ENCODE measurements around the gene UBA1. TPM values are rescaled to one million over a fixed set of nuclear protein-coding genes. Genes with fewer than 3 reads are reported as not detected.

Gene UBA1
- total and polyA plus RNA-seq, 10 of the 15 experiments (the other 5 are each of a cell fraction or from before 2014, with no cell fraction given), result 60.4 to 314 (median 216) TPM

DNA sequence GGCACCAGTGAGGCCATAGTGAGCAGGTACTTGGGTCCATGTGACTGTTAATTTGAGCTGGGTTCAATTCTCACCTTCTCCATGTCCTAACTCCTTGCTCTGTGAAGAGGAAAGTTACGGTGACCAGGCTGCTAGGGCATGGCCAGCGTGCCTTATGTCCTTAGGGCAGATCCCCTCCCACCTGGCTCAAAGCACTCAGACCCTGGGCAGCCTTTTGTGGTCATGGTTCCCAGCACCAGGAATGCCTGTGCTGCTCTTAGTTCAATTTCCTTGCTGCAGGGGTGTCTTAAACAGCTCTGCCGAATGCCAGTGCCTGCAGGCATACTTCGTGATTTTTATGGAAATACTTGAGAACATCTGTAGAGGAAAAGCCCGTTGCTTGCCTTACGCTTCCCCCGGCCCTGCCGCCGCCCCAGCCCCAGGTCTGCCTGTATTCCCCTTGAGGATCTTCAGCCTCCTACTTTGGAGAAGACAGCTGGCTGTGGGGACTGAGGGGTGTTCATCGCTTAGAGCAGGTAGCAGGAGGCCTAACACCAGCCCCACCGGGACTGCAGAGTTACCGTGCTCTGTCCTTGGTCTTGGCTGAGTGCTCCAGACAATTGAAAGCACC lies 21.8 kb downstream of the UBA1 start:
- Histone ChIP-seq H3K4me2 (ENCODE audit: control insufficient read depth, insufficient read depth) (no peak overlapping the region), H3K4me3 (no peak overlapping the region), H4K20me1 (ENCODE audit: control insufficient read depth, insufficient read depth) (peaks cover 6% of the 10 kb centered on the region), H2AFZ (ENCODE audit: control insufficient read depth, low read depth, low read length) (no peak overlapping the region), H3K79me2 (ENCODE audit: control insufficient read depth, insufficient read depth, low read length) (peaks cover 21% of the 10 kb centered on the region), H3K4me1 (ENCODE audit: control insufficient read depth, insufficient read depth, low read length) (peaks cover 8% of the 10 kb centered on the region; the same call in 1 of the 2 replicates), H3K9ac (ENCODE audit: control insufficient read depth, insufficient read depth, low read length) (no peak overlapping the region), H3K9me3 (replicated peaks; ENCODE audit: control insufficient read depth, insufficient read depth, low read length) (no peaks in the 10 kb centered on the region), H3K27ac (ENCODE audit: control insufficient read depth, insufficient read depth) (no peak overlapping the region), H3K36me3 (ENCODE audit: control insufficient read depth in 2 of 2, insufficient read depth in 2 of 2, low read length in 1 of 2) (peaks cover 29 to 34% of the 10 kb centered on the region in 2 experiments), H3K27me3 (replicated peaks in 1 of 2; ENCODE audit: control insufficient read depth in 2 of 2, insufficient read depth in 2 of 2, low read length in 1 of 2) (no peaks in the 10 kb centered on the region)
- CTCF ChIA-PET, result no interaction called here
- ATAC-seq (no peak), DNase-seq (ENCODE audit: low read depth, low spot score) (no peak), FAIRE-seq (no peak)
- in situ Hi-C loops (cut with MboI), result loop anchor here (10.0 to 25.0 kb wide), 2 partner anchors 429 to 1722 kb away; no protein-coding TSS in a partner anchor
- SMC1A ChIA-PET (ENCODE audit: uncharacterized antibody, unreplicated experiment), result interaction anchor here (0.6 kb wide), 1 partner anchor 20 kb away, joined by 3 read pairs; no protein-coding TSS in a partner anchor
- intact Hi-C loops (cut with micrococcal nuclease; ENCODE audit: unreplicated experiment), result no loop called here
- RAD21 ChIA-PET (ENCODE audit: unreplicated experiment), result no interaction called here
- WGBS (ENCODE audit: insufficient coverage, insufficient replicate concordance, low lambda C conversion rate, missing lambda C conversion rate), result 90% methylated on average over 12 of the region's 12 CpGs
- POLR2A ChIA-PET, result no interaction called here
- no TSS peak for BruUV-seq (replicated peaks)
- TF ChIP-seq EP300 (IDR thresholded peaks at IDR 0.05; ENCODE audit: borderline replicate concordance in 1 of 2, control insufficient read depth in 1 of 2, low read depth in 2 of 2, low read length in 2 of 2) (no peak), ZNF274 (IDR thresholded peaks at IDR 0.05; ENCODE audit: insufficient read depth, insufficient read length) (no peak), BRCA1 (IDR thresholded peaks at IDR 0.05; ENCODE audit: low read depth, low read length) (no peak), GATAD2B (conservative IDR thresholded peaks at IDR 0.05; ENCODE audit: low read depth) (no peak), RBBP5 (conservative IDR thresholded peaks at IDR 0.05) (no peak), TARDBP (IDR thresholded peaks at IDR 0.05; ENCODE audit: borderline replicate concordance) (no peak), IKZF1 (conservative IDR thresholded peaks at IDR 0.05) (no peak), RUNX3 (IDR thresholded peaks at IDR 0.05; ENCODE audit: low read length) (no peak), CBFB (IDR thresholded peaks at IDR 0.05; ENCODE audit: low read depth) (no peak), PML (IDR thresholded peaks at IDR 0.05; ENCODE audit: low read length) (no peak), STAT1 (conservative IDR thresholded peaks at IDR 0.05) (no peak), HDAC2 (IDR thresholded peaks at IDR 0.05) (no peak)
- TF ChIP-seq, protein P1, sequence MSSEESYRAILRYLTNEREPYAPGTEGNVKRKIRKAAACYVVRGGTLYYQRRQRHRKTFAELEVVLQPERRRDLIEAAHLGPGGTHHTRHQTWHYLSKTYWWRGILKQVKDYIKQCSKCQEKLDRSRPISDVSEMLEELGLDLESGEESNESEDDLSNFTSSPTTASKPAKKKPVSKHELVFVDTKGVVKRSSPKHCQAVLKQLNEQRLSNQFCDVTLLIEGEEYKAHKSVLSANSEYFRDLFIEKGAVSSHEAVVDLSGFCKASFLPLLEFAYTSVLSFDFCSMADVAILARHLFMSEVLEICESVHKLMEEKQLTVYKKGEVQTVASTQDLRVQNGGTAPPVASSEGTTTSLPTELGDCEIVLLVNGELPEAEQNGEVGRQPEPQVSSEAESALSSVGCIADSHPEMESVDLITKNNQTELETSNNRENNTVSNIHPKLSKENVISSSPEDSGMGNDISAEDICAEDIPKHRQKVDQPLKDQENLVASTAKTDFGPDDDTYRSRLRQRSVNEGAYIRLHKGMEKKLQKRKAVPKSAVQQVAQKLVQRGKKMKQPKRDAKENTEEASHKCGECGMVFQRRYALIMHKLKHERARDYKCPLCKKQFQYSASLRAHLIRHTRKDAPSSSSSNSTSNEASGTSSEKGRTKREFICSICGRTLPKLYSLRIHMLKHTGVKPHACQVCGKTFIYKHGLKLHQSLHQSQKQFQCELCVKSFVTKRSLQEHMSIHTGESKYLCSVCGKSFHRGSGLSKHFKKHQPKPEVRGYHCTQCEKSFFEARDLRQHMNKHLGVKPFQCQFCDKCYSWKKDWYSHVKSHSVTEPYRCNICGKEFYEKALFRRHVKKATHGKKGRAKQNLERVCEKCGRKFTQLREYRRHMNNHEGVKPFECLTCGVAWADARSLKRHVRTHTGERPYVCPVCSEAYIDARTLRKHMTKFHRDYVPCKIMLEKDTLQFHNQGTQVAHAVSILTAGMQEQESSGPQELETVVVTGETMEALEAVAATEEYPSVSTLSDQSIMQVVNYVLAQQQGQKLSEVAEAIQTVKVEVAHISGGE (CRISPR knock-in tag; IDR thresholded peaks at IDR 0.05), result no peak
- TF ChIP-seq, protein P2, sequence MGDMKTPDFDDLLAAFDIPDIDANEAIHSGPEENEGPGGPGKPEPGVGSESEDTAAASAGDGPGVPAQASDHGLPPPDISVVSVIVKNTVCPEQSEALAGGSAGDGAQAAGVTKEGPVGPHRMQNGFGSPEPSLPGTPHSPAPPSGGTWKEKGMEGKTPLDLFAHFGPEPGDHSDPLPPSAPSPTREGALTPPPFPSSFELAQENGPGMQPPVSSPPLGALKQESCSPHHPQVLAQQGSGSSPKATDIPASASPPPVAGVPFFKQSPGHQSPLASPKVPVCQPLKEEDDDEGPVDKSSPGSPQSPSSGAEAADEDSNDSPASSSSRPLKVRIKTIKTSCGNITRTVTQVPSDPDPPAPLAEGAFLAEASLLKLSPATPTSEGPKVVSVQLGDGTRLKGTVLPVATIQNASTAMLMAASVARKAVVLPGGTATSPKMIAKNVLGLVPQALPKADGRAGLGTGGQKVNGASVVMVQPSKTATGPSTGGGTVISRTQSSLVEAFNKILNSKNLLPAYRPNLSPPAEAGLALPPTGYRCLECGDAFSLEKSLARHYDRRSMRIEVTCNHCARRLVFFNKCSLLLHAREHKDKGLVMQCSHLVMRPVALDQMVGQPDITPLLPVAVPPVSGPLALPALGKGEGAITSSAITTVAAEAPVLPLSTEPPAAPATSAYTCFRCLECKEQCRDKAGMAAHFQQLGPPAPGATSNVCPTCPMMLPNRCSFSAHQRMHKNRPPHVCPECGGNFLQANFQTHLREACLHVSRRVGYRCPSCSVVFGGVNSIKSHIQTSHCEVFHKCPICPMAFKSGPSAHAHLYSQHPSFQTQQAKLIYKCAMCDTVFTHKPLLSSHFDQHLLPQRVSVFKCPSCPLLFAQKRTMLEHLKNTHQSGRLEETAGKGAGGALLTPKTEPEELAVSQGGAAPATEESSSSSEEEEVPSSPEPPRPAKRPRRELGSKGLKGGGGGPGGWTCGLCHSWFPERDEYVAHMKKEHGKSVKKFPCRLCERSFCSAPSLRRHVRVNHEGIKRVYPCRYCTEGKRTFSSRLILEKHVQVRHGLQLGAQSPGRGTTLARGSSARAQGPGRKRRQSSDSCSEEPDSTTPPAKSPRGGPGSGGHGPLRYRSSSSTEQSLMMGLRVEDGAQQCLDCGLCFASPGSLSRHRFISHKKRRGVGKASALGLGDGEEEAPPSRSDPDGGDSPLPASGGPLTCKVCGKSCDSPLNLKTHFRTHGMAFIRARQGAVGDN (IDR thresholded peaks at IDR 0.05), result no peak
- TF ChIP-seq, protein P3, sequence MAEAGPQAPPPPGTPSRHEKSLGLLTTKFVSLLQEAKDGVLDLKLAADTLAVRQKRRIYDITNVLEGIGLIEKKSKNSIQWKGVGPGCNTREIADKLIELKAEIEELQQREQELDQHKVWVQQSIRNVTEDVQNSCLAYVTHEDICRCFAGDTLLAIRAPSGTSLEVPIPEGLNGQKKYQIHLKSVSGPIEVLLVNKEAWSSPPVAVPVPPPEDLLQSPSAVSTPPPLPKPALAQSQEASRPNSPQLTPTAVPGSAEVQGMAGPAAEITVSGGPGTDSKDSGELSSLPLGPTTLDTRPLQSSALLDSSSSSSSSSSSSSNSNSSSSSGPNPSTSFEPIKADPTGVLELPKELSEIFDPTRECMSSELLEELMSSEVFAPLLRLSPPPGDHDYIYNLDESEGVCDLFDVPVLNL (IDR thresholded peaks at IDR 0.05; ENCODE audit: low read depth, low read length), result no peak

Measured in GM12878 (cell line).